Type B pancreatic cell (in vitro differentiated cells): ENCODE data around the gene SYP. TPM values are rescaled to one million over a fixed set of nuclear protein-coding genes. Genes with fewer than 3 reads are reported as not detected.

Experiments
- DNase-seq: peaks from one replicate; pipeline ENCODE4 v3.0.0; 2021; ENCODE audit warnings: mixed read lengths; ENCODE audit not compliant: unreplicated experiment; ENCODE audit errors: extremely low spot score
- H3K27ac Mint-ChIP-seq: 2 replicates; pipeline ENCODE4 v1.8.0; 2021; ENCODE audit warnings: mild to moderate bottlenecking, mixed read lengths
- H3K27me3 Mint-ChIP-seq: 2 replicates; pipeline ENCODE4 v1.8.0; 2021; ENCODE audit warnings: mixed read lengths
- H3K36me3 Mint-ChIP-seq: 2 replicates; pipeline ENCODE4 v1.8.0; 2021; ENCODE audit warnings: mixed read lengths
- H3K4me1 Mint-ChIP-seq: one replicate; pipeline ENCODE4 v1.8.0; 2021; ENCODE audit warnings: mixed read lengths; ENCODE audit not compliant: unreplicated experiment
- H3K4me3 Mint-ChIP-seq: 2 replicates; pipeline ENCODE4 v1.8.0; 2021; ENCODE audit warnings: mild to moderate bottlenecking, mixed read lengths
- H3K9me3 Mint-ChIP-seq: 2 replicates; pipeline ENCODE4 v1.8.0; 2021; ENCODE audit warnings: mixed read lengths
- total RNA-seq: library from RNA; stranded (reverse); gene quantifications from 2 replicates; pipeline ENCODE4 v1.2.1, GENCODE V29; 2021; ENCODE audit warnings: low replicate concordance
- TF ChIP-seq, protein P1 (sequence below): fragments of 200-600 bp; sonication (generic); conservative IDR thresholded peaks from 2 replicates; pipeline ENCODE4 v1.5.0; 2021; ENCODE audit warnings: antibody characterized with exemption, mild to moderate bottlenecking

The SYP gene
- total RNA-seq, 1 donor from 2014 or later = 13.6 TPM

DNA sequence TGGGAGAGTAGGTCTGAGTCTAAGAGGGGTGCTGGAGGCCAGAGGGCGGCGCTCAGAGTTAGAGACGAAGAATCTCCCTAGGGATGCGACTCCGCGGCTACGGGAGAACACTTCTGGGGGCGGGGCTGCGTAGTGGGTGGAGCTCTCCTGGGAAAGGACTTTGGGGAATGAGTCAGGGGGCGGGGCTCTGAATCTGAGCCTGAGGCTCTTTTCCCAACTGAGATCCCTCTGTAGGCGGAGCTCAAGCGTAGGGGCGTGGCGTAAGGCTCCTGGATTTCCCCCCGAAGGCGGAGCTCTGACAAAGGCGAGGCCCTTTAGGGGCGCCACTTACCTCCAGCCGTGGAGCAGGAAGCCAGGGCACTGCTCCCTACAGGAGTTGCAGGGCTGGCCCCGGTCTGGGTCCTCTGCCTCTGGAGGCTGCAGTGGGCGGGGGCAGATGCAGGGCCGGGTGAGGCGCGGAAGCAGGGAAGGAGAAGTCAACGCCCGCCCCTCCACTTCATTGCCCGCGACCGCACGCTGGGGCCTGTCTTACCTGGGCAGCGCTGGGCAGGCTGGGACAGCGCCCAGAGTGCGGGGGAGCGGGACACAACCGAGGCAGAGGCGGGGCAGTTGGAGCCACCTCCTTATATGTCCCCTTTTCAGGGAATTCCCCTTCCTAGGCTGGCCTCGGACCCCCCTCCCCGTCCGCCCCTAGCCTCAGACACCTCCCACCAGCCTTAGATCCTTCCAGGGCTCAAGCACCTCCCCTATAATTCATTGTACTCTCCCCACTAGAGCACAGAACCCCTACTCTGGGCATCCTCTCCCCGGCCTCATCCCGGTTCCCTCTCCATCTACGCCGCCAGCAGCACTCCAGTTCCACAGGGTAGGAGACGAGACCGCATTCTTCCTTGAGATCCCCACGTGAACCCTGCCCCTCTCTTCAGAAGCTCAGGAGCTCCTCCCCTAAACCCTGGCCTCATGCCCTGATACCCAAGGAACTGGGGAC, 15.4 kb downstream of the SYP start:
- peak; percentile 81 for DNase-seq
- no peaks in the 10 kb centered on the region for H3K36me3 Mint-ChIP-seq
- H3K9me3 Mint-ChIP-seq = no peaks in the 10 kb centered on the region
- H3K4me3 Mint-ChIP-seq = peak overlapping the region; percentile 83
- peaks cover 3% of the 10 kb centered on the region for H3K4me1 Mint-ChIP-seq
- no peaks in the 10 kb centered on the region for H3K27me3 Mint-ChIP-seq
- TF ChIP-seq, protein P1, sequence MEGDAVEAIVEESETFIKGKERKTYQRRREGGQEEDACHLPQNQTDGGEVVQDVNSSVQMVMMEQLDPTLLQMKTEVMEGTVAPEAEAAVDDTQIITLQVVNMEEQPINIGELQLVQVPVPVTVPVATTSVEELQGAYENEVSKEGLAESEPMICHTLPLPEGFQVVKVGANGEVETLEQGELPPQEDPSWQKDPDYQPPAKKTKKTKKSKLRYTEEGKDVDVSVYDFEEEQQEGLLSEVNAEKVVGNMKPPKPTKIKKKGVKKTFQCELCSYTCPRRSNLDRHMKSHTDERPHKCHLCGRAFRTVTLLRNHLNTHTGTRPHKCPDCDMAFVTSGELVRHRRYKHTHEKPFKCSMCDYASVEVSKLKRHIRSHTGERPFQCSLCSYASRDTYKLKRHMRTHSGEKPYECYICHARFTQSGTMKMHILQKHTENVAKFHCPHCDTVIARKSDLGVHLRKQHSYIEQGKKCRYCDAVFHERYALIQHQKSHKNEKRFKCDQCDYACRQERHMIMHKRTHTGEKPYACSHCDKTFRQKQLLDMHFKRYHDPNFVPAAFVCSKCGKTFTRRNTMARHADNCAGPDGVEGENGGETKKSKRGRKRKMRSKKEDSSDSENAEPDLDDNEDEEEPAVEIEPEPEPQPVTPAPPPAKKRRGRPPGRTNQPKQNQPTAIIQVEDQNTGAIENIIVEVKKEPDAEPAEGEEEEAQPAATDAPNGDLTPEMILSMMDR = no peak
- peak overlapping the region; percentile 65 for H3K27ac Mint-ChIP-seq

DNA sequence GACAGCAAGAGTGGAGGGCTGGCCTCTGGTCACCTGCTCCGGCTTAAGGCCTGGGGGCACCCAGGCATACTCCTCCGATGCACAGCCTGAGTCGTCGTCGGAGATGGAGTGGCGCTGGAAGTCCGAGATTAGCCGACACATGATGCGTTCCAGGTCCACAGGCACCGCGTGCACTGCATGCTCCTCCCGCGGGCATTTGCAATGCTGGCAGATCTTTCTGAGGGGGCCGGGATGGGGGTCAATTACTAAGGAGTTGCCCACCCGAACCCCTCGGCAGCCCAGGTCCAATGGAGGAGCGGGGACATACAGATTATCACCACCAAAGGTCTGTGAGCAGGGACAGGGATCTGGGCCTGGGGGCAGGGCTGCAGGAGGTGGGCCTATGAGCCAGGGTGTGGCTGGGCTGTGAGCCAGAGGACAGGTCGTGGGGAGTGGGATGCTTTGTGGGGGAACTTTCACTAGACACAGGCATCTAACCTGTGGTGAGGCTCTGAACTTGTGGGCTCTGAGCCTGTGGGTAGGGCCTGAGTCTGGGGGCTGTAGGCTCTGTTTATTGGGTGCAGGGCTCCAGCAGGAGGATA, 16.2 kb downstream of the SYP start:
- no peak for DNase-seq
- TF ChIP-seq, protein P1 = no peak
- H3K36me3 Mint-ChIP-seq = no peaks in the 10 kb centered on the region
- no peaks in the 10 kb centered on the region for H3K9me3 Mint-ChIP-seq
- peaks cover 3% of the 10 kb centered on the region for H3K4me1 Mint-ChIP-seq
- no peaks in the 10 kb centered on the region for H3K27me3 Mint-ChIP-seq
- peak overlapping the region; percentile 83 for H3K4me3 Mint-ChIP-seq
- H3K27ac Mint-ChIP-seq = peak overlapping the region; percentile 34

DNA sequence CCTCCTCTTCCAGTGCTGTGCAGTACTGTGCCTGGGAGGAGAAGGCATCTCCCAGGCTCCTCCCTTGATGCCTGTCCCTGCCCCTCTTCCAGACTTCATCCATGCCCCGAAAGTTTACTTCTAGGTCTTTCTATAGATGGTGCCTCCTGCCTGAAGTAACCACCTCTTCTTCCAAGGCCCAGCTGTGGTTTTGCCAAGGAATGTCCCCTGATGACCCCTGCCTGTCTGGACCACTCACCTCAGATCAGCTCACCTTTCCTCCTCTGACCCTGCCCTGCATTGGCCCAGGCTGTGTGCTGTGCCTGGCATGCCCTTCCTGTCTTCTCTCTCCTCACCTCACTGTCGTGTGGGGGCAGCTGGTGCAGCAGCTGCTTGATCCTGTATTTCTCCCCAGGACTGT, 20.6 kb downstream of the SYP start:
- H3K36me3 Mint-ChIP-seq = no peaks in the 10 kb centered on the region

DNA sequence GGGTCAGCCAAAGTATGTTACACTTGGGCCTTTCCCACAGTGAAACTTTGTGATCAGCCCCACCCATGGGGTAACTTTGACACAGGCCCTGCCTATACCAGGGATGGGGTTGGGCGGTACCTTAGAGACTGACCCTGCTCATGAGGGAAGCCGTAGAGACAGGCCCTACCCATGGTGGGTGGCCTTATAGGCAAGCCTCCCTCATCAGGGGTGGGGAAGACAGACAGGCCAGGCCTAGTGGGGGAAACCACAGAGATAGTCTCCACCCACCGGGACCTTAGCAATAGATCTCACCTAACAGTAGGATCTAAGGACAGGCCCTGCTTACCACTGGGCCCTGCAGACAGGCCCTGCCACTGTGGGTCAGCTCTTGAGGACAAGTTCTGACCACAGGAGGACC, 21.5 kb downstream of the SYP start:
- Mint-ChIP-seq H3K9me3 (no peaks in the 10 kb centered on the region), H3K4me1 (no peaks in the 10 kb centered on the region), H3K36me3 (no peaks in the 10 kb centered on the region), H3K27ac (no peak overlapping the region), H3K4me3 (no peak overlapping the region), H3K27me3 (no peaks in the 10 kb centered on the region)
- TF ChIP-seq, protein P1 = no peak
- no peak for DNase-seq

More for the DNA sequence above, 20.6 kb downstream of the SYP start:
- no peak overlapping the region for H3K4me3 Mint-ChIP-seq
- H3K4me1 Mint-ChIP-seq = no peaks in the 10 kb centered on the region
- H3K27ac Mint-ChIP-seq = no peak overlapping the region
- no peaks in the 10 kb centered on the region for H3K27me3 Mint-ChIP-seq
- no peaks in the 10 kb centered on the region for H3K9me3 Mint-ChIP-seq
- TF ChIP-seq, protein P1 = no peak
- no peak for DNase-seq

DNA sequence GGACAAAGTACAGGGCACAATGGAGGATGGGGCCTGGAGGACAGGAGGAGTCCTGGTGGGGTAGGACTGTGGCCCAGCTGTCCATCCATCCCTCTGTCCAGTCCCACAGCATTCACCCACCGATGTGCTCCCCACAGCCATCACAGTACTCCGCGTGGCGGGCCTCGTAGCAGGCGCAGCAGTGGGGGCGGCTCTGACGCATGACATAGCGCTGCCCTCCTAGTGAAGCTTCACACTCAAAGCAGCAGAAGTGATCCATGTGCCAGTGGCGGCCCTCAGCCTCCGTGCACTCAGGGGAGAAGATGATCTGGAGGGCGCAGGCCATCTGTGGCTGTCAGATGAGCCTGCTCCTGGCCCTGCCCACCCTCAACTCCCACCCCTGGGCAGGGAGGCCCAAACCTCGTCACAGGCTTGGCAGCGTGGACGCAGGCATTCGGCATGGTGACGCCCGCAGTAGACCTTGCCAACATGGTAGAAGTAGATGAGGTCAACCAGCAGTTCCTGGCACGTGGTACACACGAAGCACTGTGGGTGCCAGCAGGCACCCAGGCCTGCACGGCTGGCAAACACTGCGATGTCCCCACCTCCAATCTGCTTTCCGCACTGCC, 22.0 kb downstream of the SYP start:
- Mint-ChIP-seq H3K27ac (no peak overlapping the region), H3K27me3 (peaks cover 5% of the 10 kb centered on the region), H3K9me3 (no peaks in the 10 kb centered on the region), H3K36me3 (no peaks in the 10 kb centered on the region), H3K4me3 (no peak overlapping the region), H3K4me1 (no peaks in the 10 kb centered on the region)
- DNase-seq = no peak
- TF ChIP-seq, protein P1 = no peak
